Testis (tissue), 3 donors: Measurements from ENCODE around the gene RETSAT. TPM values are rescaled to one million over a fixed set of nuclear protein-coding genes. Genes with fewer than 3 reads are reported as not detected.

Source experiments
- DNase-seq: peaks from one replicate; pipeline ENCODE4 v3.0.0-alpha.2; 2019
- H3K27ac ChIP-seq, 2 donors: fragments of 200-600 bp; sonication (generic); one replicate each; pipeline ENCODE4 v1.5.1; 2019
- H3K27me3 ChIP-seq: fragments of 200-600 bp; sonication (generic); one replicate; pipeline ENCODE4 v1.5.1; 2019
- H3K36me3 ChIP-seq: fragments of 200-600 bp; sonication (generic); one replicate; pipeline ENCODE4 v1.5.1; 2017; ENCODE audit warnings: low read depth; ENCODE audit errors: missing control alignments
- H3K4me1 ChIP-seq: fragments of 200-600 bp; sonication (generic); one replicate; pipeline ENCODE4 v1.5.1; 2019
- H3K4me3 ChIP-seq, 2 donors: fragments of 200-600 bp; sonication (generic); one replicate each; pipeline ENCODE4 v1.5.1; 2017 to 2019
- H3K9me3 ChIP-seq: fragments of 200-600 bp; sonication (generic); one replicate; pipeline ENCODE4 v1.5.1; 2017
- POLR2A ChIP-seq: fragments of 450-650 bp; IDR thresholded peaks from one replicate; pipeline ENCODE4 v1.6.1; 2017; ENCODE audit warnings: antibody characterized with exemption, mild to moderate bottlenecking, moderate library complexity
- WGBS, 2 donors: methylation state at CpG; one replicate each; pipeline ENCODE4 v1.1.5; 2018; 5-methylcytosine and 5-hydroxymethylcytosine counted together
- intact Hi-C: fragments of 100-400 bp; cut with DNase I; formaldehyde crosslinking; loops from one replicate; pipeline ENCODE4 v1.15.1; 2023; ENCODE audit warnings: low total_unique reads
- polyA plus RNA-seq: library from polyadenylated mRNA; stranded (reverse); fragments of 350-450 nt; fragmentation: Illumina TruSeq; extraction: RNeasy Lipid Tissue Mini Kit (QIAGEN cat#74804); gene quantifications from one replicate; pipeline ENCODE4 v1.2.3, GENCODE V29; 2014; ENCODE audit warnings: low read depth, low replicate concordance; ENCODE audit not compliant: insufficient read depth
- small RNA-seq, 2 donors: library from RNA; depleted of rRNA; stranded (forward); fragments of <200 nt; gene quantifications; one replicate each; pipeline ENCODE3, GENCODE V24; 2016
- total RNA-seq, 2 donors: library from RNA; depleted of rRNA; stranded (reverse); fragments of >200 nt; gene quantifications; one replicate each; pipeline ENCODE4 v1.2.3, GENCODE V29; 2016
- TF ChIP-seq, protein P1 (sequence below), 3 experiments: fragments of 450-650 bp in 2 of 3; fragments of 200-600 bp in 1 of 3; sonication (generic) in 1 of 3; IDR thresholded peaks; one replicate each; pipeline ENCODE4 v1.5.1; 2016 to 2019; ENCODE audit warnings: antibody characterized with exemption in 3 of 3, mild to moderate bottlenecking in 2 of 3, moderate library complexity in 1 of 3

Gene RETSAT
- total and polyA plus RNA-seq, 3 donors from 2014 or later: 49.7 to 60.5 (median 54.0) TPM

DNA sequence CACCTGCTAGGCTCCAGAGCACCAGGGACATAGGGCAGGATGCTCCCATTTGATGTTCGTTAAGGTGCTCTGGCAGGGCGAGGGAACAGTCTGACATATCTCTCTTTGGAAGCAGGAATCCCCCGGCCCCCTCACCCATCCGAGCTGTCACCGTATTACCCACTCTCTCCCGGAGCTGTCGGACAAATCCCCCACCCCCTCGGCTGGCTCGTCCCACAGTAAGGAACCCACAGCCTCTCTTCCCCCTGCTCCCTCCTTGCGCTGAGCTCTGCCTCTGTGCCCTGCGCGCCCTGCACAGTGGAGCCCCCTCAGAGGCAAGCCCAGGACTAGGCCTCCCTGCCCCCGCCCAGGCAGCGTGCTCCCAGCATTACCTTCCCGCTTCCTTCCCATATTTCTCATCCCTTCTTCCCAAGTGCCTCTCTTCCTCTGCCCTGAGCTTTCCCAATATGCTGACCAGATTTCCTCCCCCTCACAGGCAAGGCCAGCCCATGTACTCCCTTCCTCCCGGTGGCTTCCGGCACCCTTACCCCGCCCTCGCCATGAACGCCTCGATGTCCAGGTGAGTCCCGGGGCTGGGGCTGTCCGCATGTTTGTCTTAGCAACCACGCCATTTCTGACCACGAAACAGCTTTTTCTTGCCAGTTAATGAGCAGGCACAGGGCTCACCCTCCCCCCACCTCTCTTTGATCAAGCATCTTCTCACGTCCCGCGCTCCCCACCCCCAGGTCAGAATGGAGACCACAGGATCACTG, 50.4 kb downstream of the RETSAT start:
- Histone ChIP-seq H3K4me1 (peaks cover 6% of the 10 kb centered on the region), H3K4me3 (no peak overlapping the region), H3K27me3 (no peaks in the 10 kb centered on the region), H3K36me3 (no peaks in the 10 kb centered on the region), H3K9me3 (no peaks in the 10 kb centered on the region), H3K27ac (no peak overlapping the region)
- WGBS, 2 donors: 68 to 82% methylated on average over 27 to 28 of the region's 28 CpGs
- intact Hi-C loops: no loop called here
- TF ChIP-seq, protein P1, sequence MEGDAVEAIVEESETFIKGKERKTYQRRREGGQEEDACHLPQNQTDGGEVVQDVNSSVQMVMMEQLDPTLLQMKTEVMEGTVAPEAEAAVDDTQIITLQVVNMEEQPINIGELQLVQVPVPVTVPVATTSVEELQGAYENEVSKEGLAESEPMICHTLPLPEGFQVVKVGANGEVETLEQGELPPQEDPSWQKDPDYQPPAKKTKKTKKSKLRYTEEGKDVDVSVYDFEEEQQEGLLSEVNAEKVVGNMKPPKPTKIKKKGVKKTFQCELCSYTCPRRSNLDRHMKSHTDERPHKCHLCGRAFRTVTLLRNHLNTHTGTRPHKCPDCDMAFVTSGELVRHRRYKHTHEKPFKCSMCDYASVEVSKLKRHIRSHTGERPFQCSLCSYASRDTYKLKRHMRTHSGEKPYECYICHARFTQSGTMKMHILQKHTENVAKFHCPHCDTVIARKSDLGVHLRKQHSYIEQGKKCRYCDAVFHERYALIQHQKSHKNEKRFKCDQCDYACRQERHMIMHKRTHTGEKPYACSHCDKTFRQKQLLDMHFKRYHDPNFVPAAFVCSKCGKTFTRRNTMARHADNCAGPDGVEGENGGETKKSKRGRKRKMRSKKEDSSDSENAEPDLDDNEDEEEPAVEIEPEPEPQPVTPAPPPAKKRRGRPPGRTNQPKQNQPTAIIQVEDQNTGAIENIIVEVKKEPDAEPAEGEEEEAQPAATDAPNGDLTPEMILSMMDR (IDR thresholded peaks at IDR 0.05): no peak
- no peak for TF ChIP-seq POLR2A
- DNase-seq: no peak

DNA sequence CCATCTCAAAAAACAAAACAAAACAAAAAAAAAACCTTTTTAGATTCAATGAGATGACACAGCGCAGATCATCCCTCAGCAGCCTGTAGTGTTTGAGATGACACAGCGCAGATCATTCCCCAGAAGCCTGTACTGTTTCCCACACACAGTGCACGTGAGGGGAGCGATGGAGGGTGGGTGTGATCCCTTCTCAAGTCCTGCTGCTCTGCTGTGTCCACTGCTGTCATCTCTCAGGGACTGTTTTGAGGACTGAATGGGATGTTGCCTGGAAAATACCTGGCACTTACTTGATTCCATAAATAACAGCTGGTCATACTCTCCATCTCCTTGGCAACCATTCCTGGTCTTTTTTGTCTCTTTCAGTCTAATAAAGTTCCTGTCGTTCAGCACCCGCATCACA, 52.2 kb downstream of the RETSAT start:
- H3K27ac ChIP-seq: no peak overlapping the region
- no peak overlapping the region for H3K4me3 ChIP-seq
- H3K9me3 ChIP-seq: no peaks in the 10 kb centered on the region
- no peaks in the 10 kb centered on the region for H3K36me3 ChIP-seq
- no peaks in the 10 kb centered on the region for H3K27me3 ChIP-seq
- WGBS, 2 donors: 87 to 88% methylated on average over 6 of the region's 6 CpGs
- no peak for DNase-seq
- intact Hi-C loops: no loop called here
- TF ChIP-seq, protein P1 (IDR thresholded peaks at IDR 0.05): no peak
- TF ChIP-seq POLR2A: no peak
- no peaks in the 10 kb centered on the region for H3K4me1 ChIP-seq

Small RNA genes lying within 50 kb of the gene (small RNA-seq; reads per million reads assigned to genes)
- 0 reads per million in 2 donors for gene AC062037.1
- 0 reads per million in 2 donors for gene AC062037.2
- gene RF00019: 0 reads per million in 2 donors
- 0 reads per million in 2 donors for gene RN7SL113P

Other genes with a start within 250 kb of the RETSAT start
- gene TCF7L1, start 221.1 kb downstream of the RETSAT start, total RNA-seq: 1 to 10 TPM; 6.7 TPM
- gene TCF7L1, start 221.1 kb downstream of the RETSAT start, polyA plus RNA-seq: 11.9 TPM
- 100 to 1,000 TPM; 115 to 143 TPM for gene TGOLN2, start 26.5 kb downstream of the RETSAT start, total RNA-seq
- 80.6 TPM for gene TGOLN2, start 26.5 kb downstream of the RETSAT start, polyA plus RNA-seq
- gene ELMOD3, start 241 bp upstream of the RETSAT start, total RNA-seq: 10 to 100 TPM; 38.4 to 51.6 TPM
- gene ELMOD3, start 241 bp upstream of the RETSAT start, polyA plus RNA-seq: 26.2 TPM
- gene CAPG, start 55.8 kb upstream of the RETSAT start, total RNA-seq: 10 to 100 TPM; 17.7 to 29.4 TPM
- gene CAPG, start 55.8 kb upstream of the RETSAT start, polyA plus RNA-seq: 74.5 TPM
- 10 to 100 TPM; 11.2 to 13.6 TPM for gene SH2D6, start 64.2 kb upstream of the RETSAT start, total RNA-seq
- gene SH2D6, start 64.2 kb upstream of the RETSAT start, polyA plus RNA-seq: 15.9 TPM
- gene MAT2A, start 184.6 kb upstream of the RETSAT start, total RNA-seq: 100 to 1,000 TPM; 219 to 268 TPM
- 198 TPM for gene MAT2A, start 184.6 kb upstream of the RETSAT start, polyA plus RNA-seq
- gene GGCX, start 207.0 kb upstream of the RETSAT start, total RNA-seq: 10 to 100 TPM; 26.8 to 31.8 TPM
- gene GGCX, start 207.0 kb upstream of the RETSAT start, polyA plus RNA-seq: 21.1 TPM
- 10 to 100 TPM; 10.8 to 13.9 TPM for gene VAMP8, start 223.1 kb upstream of the RETSAT start, total RNA-seq
- gene VAMP8, start 223.1 kb upstream of the RETSAT start, polyA plus RNA-seq: 59.0 TPM
- 10 to 100 TPM in 1 of 2 donors, 1 to 10 TPM in 1; 4.9 to 17.5 TPM for gene VAMP5, start 229.9 kb upstream of the RETSAT start, total RNA-seq
- gene VAMP5, start 229.9 kb upstream of the RETSAT start, polyA plus RNA-seq: 36.8 TPM
- 100 to 1,000 TPM; 119 to 137 TPM for gene RNF181, start 241.2 kb upstream of the RETSAT start, total RNA-seq
- 189 TPM for gene RNF181, start 241.2 kb upstream of the RETSAT start, polyA plus RNA-seq
- 10 to 100 TPM; 33.1 to 44.0 TPM for gene TMEM150A, start 248.2 kb upstream of the RETSAT start, total RNA-seq
- gene TMEM150A, start 248.2 kb upstream of the RETSAT start, polyA plus RNA-seq: 39.3 TPM